IPS DF 6.9 (cell line): ENCODE data around the gene GABBR1.

ENCODE experiments used
- DNase-seq: peaks from one replicate; pipeline ENCODE4 v3.0.0-alpha.2; 2013; ENCODE audit warnings: low read depth, low spot score
- H3K27ac ChIP-seq: one replicate; pipeline ENCODE4 v1.5.1; 2013; ENCODE audit warnings: low read length, control low read depth
- H3K27me3 ChIP-seq: 2 replicates; pipeline ENCODE4 v1.6.1; 2013; ENCODE audit warnings: mild to moderate bottlenecking, low read length; ENCODE audit not compliant: control insufficient read depth, insufficient read depth
- H3K36me3 ChIP-seq: 2 replicates; pipeline ENCODE4 v1.6.1; 2013; ENCODE audit warnings: low read length; ENCODE audit not compliant: control insufficient read depth, insufficient read depth
- H3K4me1 ChIP-seq: 2 replicates; pipeline ENCODE4 v1.6.1; 2013; ENCODE audit warnings: low read length; ENCODE audit not compliant: control insufficient read depth, insufficient read depth
- H3K4me3 ChIP-seq: 2 replicates; pipeline ENCODE4 v1.5.1; 2013; ENCODE audit warnings: mild to moderate bottlenecking, low read length
- H3K9me3 ChIP-seq: 2 replicates; pipeline ENCODE4 v1.6.1; 2013; ENCODE audit warnings: low read length, inconsistent platforms; ENCODE audit not compliant: control insufficient read depth, insufficient read depth
- WGBS: extraction: QIAGEN DNeasy Blood & Tissue Kit; methylation state at CpG from one replicate; pipeline ENCODE4 v1.1.7; 2013; ENCODE audit warnings: mixed read lengths, missing lambda C conversion rate; ENCODE audit not compliant: insufficient read length, insufficient coverage; 5-methylcytosine and 5-hydroxymethylcytosine counted together

Gene GABBR1

GRCh38 chr6:29631860-29632731 lies 887 bp downstream of the GABBR1 start:
- no peak overlapping the region for H3K27ac ChIP-seq

GRCh38 chr6:29631209-29631810 lies 1.7 kb downstream of the GABBR1 start:
- no peak for DNase-seq
- H3K4me1 ChIP-seq: peaks cover 1% of the 10 kb centered on the region; the same call in 1 of the 2 replicates
- no peaks in the 10 kb centered on the region for H3K36me3 ChIP-seq
- H3K27ac ChIP-seq: no peak overlapping the region
- no peaks in the 10 kb centered on the region for H3K9me3 ChIP-seq
- H3K4me3 ChIP-seq: peak overlapping the region; percentile 63; the same call in 1 of the 2 replicates
- no peaks in the 10 kb centered on the region for H3K27me3 ChIP-seq
- no CpG with 5 or more reads among the region's 14 CpGs for WGBS

More at GRCh38 chr6:29631860-29632731, 887 bp downstream of the GABBR1 start:
- Histone ChIP-seq H3K4me1 (0 out of 2 replicates have a peak, but pooled peaks cover 1% of the 10 kb centered on the region), H3K36me3 (no peaks in the 10 kb centered on the region), H3K27me3 (no peaks in the 10 kb centered on the region), H3K4me3 (peak overlapping the region; percentile 63), H3K9me3 (no peaks in the 10 kb centered on the region)
- no CpG with 5 or more reads among the region's 53 CpGs for WGBS
- DNase-seq: no peak

- no peaks in the 10 kb centered on the region for H3K36me3 ChIP-seq
- no peak overlapping the region for H3K4me3 ChIP-seq
- no CpG with 5 or more reads among the region's 9 CpGs for WGBS
- no peaks in the 10 kb centered on the region for H3K9me3 ChIP-seq
- DNase-seq: no peak
- H3K27me3 ChIP-seq: no peaks in the 10 kb centered on the region
- no peak overlapping the region for H3K27ac ChIP-seq
- peaks cover 6% of the 10 kb centered on the region; the same call in 1 of the 2 replicates for H3K4me1 ChIP-seq
Observed at GRCh38 chr6:29630315-29630714, 2.7 kb downstream of the GABBR1 start.

GRCh38 chr6:29629571-29629970 lies 3.4 kb downstream of the GABBR1 start:
- Histone ChIP-seq H3K27me3 (no peaks in the 10 kb centered on the region), H3K4me3 (no peak overlapping the region), H3K4me1 (peaks cover 8% of the 10 kb centered on the region; the same call in 1 of the 2 replicates), H3K36me3 (no peaks in the 10 kb centered on the region), H3K27ac (no peak overlapping the region), H3K9me3 (no peaks in the 10 kb centered on the region)
- WGBS: no CpG with 5 or more reads among the region's 2 CpGs
- no peak for DNase-seq

GRCh38 chr6:29628419-29629281 lies 4.3 kb downstream of the GABBR1 start:
- no peak overlapping the region for H3K27ac ChIP-seq
- no CpG with 5 or more reads among the region's 32 CpGs for WGBS
- H3K27me3 ChIP-seq: no peaks in the 10 kb centered on the region
- no peaks in the 10 kb centered on the region for H3K9me3 ChIP-seq
- 0 out of 2 replicates have a peak, but pooled peaks cover under 1% of the 10 kb centered on the region for H3K36me3 ChIP-seq
- H3K4me1 ChIP-seq: peaks cover 11% of the 10 kb centered on the region; the same call in 1 of the 2 replicates
- peak overlapping the region; percentile 41; the same call in 1 of the 2 replicates for H3K4me3 ChIP-seq
- DNase-seq: no peak

GRCh38 chr6:29627755-29628418 lies 5.1 kb downstream of the GABBR1 start:
- peaks cover 15% of the 10 kb centered on the region for H3K4me1 ChIP-seq
- WGBS: no CpG with 5 or more reads among the region's 51 CpGs
- H3K4me3 ChIP-seq: peak overlapping the region; percentile 67
- H3K9me3 ChIP-seq: no peaks in the 10 kb centered on the region
- H3K36me3 ChIP-seq: peaks cover 7% of the 10 kb centered on the region; the same call in 1 of the 2 replicates
- no peaks in the 10 kb centered on the region for H3K27me3 ChIP-seq
- no peak for DNase-seq
- H3K27ac ChIP-seq: no peak overlapping the region

- no CpG with 5 or more reads among the region's 31 CpGs for WGBS
- Histone ChIP-seq H3K27ac (no peak overlapping the region), H3K4me1 (peaks cover 15% of the 10 kb centered on the region), H3K4me3 (peak overlapping the region; percentile 67), H3K36me3 (peaks cover 9% of the 10 kb centered on the region; the same call in 1 of the 2 replicates), H3K9me3 (no peaks in the 10 kb centered on the region), H3K27me3 (no peaks in the 10 kb centered on the region)
- DNase-seq: no peak
Observed at GRCh38 chr6:29626948-29627754, 5.8 kb downstream of the GABBR1 start.

GRCh38 chr6:29625337-29625930 lies 7.5 kb downstream of the GABBR1 start:
- no peak for DNase-seq
- H3K4me1 ChIP-seq: peaks cover 17% of the 10 kb centered on the region
- no peak overlapping the region for H3K4me3 ChIP-seq

GRCh38 chr6:29624520-29624961 lies 8.4 kb downstream of the GABBR1 start:
- H3K27ac ChIP-seq: peak overlapping the region; percentile 7
- no peak overlapping the region for H3K4me3 ChIP-seq
- no peak for DNase-seq
- H3K9me3 ChIP-seq: no peaks in the 10 kb centered on the region
- peaks cover 23% of the 10 kb centered on the region for H3K36me3 ChIP-seq
- H3K27me3 ChIP-seq: no peaks in the 10 kb centered on the region
- no CpG with 5 or more reads among the region's 3 CpGs for WGBS
- H3K4me1 ChIP-seq: peaks cover 15% of the 10 kb centered on the region

More at GRCh38 chr6:29625337-29625930, 7.5 kb downstream of the GABBR1 start:
- Histone ChIP-seq H3K27me3 (no peaks in the 10 kb centered on the region), H3K9me3 (no peaks in the 10 kb centered on the region), H3K36me3 (peaks cover 17% of the 10 kb centered on the region; the same call in 1 of the 2 replicates), H3K27ac (peak overlapping the region; percentile 7)
- WGBS: 100% methylated on average over 1 of the region's 7 CpGs
